Muscle of leg (tissue), 11 donors: ENCODE measurements around the gene SNX17. TPM values are rescaled to one million over a fixed set of nuclear protein-coding genes. Genes with fewer than 3 reads are reported as not detected.

ENCODE experiments used
- DNase-seq: peaks from one replicate; pipeline ENCODE4 v3.0.0; 2013
- H3K27ac ChIP-seq: one replicate; pipeline ENCODE4 v1.5.1; 2013; ENCODE audit warnings: mild to moderate bottlenecking, low read length, control low read depth
- H3K27me3 ChIP-seq: one replicate; pipeline ENCODE4 v1.6.1; 2013; ENCODE audit warnings: low read length; ENCODE audit not compliant: control insufficient read depth, insufficient read depth
- H3K36me3 ChIP-seq: one replicate; pipeline ENCODE4 v1.6.1; 2013; ENCODE audit warnings: low read length; ENCODE audit not compliant: control insufficient read depth, insufficient read depth
- H3K4me1 ChIP-seq: one replicate; pipeline ENCODE4 v1.6.1; 2013; ENCODE audit warnings: low read length; ENCODE audit not compliant: control insufficient read depth, insufficient read depth
- H3K4me3 ChIP-seq: one replicate; pipeline ENCODE4 v1.5.1; 2013; ENCODE audit warnings: low read length, control low read depth
- H3K9me3 ChIP-seq: replicated peaks from 2 replicates; pipeline ENCODE4 v1.6.1; 2013; ENCODE audit warnings: low read depth, low read length; ENCODE audit not compliant: control insufficient read depth
- WGBS: methylation state at CpG from one replicate; pipeline ENCODE4 v1.1.5; 2013; ENCODE audit warnings: missing lambda C conversion rate; ENCODE audit not compliant: insufficient coverage; 5-methylcytosine and 5-hydroxymethylcytosine counted together
- polyA plus RNA-seq, 8 donors: library from polyadenylated mRNA; unstranded; fragments of 120-200 nt; gene quantifications; one replicate each; pipeline versions ENCODE4 v1.2.1 to v1.2.3, GENCODE V29; 2013; ENCODE audit warnings: inconsistent platforms in 1 of 8, low replicate concordance in 1 of 8; ENCODE audit not compliant: insufficient read length in 8 of 8, insufficient read depth in 1 of 8
- total RNA-seq: library from RNA; stranded (reverse); fragments of 120-200 nt; gene quantifications from one replicate; pipeline ENCODE4 v1.2.4, GENCODE V29; 2013

The SNX17 gene
- total and polyA plus RNA-seq, 9 donors: 71.2 to 87.1 (median 80.5) TPM

DNA sequence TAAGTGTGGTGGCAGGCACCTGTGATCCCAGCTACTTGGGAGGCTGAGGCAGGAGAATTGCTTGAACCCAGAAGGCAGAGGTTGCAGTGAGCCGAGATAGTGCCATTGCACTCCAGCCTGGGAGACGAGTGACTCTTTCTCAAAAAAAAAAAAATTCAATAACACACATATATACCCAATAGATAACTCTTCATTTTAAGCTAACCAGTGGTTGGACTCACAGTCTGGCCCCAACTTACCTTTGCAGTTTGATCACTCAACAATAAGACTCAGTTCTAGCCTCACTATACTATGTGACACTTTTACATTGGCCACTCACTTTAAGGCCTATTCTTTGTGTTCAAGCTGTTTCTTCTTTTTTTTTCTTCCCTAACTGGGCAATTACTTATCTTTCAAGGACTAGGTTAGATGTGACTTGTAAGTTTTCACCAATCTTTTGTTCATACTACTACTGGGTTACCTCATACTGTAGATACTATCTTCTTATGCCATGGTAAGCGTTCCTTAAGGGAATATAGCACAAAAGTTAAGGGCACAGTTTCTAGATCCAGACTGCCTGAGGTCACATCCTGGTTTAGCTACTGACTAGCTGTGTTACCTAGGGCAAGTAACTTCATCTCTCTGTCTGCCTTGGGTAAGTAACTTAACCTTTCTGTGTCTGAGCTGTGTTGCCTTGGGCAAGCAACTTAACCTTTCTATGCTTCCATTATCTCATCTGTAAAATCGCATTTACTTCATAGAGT is 7.6 kb upstream of the SNX17 start:
- no peak for DNase-seq
- 88% methylated on average over 3 of the region's 4 CpGs for WGBS
- Histone ChIP-seq H3K4me3 (no peak overlapping the region), H3K4me1 (peaks cover 3% of the 10 kb centered on the region), H3K36me3 (peaks cover 35% of the 10 kb centered on the region), H3K9me3 (no peaks in the 10 kb centered on the region), H3K27ac (no peak overlapping the region), H3K27me3 (no peaks in the 10 kb centered on the region)

DNA sequence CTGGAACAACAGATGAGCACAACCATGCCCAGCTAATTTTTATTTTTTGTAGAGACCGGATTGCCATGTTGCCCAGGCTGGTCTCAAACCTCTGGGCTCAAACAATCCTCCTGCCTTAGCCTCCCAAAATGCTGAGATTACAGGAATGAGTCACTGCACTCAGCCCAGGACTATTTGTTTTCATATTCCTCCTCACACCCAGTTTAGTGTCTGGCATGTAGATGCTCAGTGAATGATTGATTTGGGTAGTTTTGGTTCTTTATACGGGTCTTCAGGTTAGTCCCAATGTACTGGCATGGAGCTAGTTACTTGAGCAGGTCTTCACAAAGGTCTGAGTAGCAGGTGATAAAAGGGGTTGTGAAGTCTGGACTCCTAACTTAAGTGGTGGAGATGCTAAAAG is 6.5 kb upstream of the SNX17 start:
- H3K4me1 ChIP-seq: peaks cover 2% of the 10 kb centered on the region
- H3K27ac ChIP-seq: no peak overlapping the region
- 38% methylated on average over 1 of the region's 2 CpGs for WGBS
- H3K27me3 ChIP-seq: no peaks in the 10 kb centered on the region
- DNase-seq: no peak
- peaks cover 43% of the 10 kb centered on the region for H3K36me3 ChIP-seq
- H3K4me3 ChIP-seq: no peak overlapping the region
- no peaks in the 10 kb centered on the region for H3K9me3 ChIP-seq

DNA sequence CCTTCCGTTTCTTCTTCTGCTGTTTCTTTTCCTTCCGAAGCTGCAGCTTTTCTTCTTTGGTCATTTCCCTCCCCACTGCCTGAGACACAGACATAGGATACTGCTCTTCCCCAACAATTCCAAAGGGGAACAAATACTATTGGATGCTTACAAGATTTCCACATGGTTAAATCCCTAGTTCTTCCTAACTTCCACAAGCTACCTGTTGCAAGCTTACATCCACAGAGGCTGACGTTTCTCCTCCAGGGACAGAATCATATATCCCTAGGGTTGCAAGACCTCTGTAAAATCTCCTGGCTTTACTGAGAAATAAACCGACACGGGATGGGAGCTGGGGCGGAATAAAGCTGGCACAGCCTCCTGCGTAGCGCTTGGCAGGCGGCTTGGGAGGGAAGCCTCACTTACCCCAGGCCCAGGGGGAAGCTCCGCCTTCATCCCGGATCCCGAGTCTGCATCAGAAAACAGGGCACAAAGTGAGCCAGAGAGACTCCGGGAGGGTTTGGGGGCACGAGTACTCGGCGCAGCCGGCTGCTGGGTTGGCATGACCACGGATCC is 868 bp upstream of the SNX17 start:
- 1% methylated on average over 18 of the region's 18 CpGs for WGBS
- Histone ChIP-seq H3K27ac (peak overlapping the region; percentile 94), H3K4me3 (peak overlapping the region; percentile 96), H3K9me3 (no peaks in the 10 kb centered on the region), H3K4me1 (peaks cover 23% of the 10 kb centered on the region), H3K27me3 (no peaks in the 10 kb centered on the region), H3K36me3 (peaks cover 60% of the 10 kb centered on the region)
- peak; percentile 69 for DNase-seq

DNA sequence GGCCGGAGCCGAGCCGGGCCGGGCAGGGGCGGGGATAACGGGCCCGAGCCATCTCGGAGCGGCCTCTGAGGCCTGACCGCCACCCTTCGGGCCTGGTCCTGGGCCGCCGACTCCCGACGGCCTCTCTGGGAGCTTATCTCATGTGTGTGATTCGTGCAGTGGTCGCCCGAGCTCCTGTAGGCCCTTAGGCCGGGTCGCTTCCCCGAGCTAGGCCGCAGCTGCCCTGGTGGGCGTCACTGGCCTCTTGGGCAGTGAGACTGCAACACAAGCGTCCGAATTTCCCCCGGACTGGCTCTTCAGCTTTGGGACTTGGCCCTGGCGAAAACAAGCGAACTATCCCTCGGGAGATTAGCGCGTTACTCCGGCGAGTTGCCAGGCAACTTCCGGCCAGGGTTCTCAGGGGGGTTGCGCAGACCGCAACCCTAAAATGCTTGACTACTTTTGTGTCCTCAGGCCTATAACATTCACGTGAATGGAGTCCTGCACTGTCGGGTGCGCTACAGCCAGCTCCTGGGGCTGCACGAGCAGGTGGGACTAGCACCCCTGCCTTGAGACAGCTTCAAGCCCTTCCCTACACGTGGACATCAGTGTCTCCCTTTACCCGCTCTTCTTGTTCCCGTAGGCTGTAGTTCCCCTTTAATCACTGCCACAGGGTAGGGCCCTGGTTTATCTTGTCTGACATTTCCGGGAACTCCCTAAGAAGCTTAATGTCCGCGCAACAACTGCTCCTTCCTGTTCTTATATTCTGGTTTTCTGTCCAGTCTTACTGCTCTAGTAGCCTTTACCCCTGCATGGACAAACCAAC is 602 bp downstream of the SNX17 start:
- DNase-seq: peak; percentile 61
- Histone ChIP-seq H3K27ac (peak overlapping the region; percentile 89), H3K4me3 (peak overlapping the region; percentile 86), H3K36me3 (peaks cover 66% of the 10 kb centered on the region), H3K4me1 (peaks cover 23% of the 10 kb centered on the region), H3K27me3 (no peaks in the 10 kb centered on the region), H3K9me3 (no peaks in the 10 kb centered on the region)
- under 1% methylated on average over 43 of the region's 46 CpGs for WGBS

DNA sequence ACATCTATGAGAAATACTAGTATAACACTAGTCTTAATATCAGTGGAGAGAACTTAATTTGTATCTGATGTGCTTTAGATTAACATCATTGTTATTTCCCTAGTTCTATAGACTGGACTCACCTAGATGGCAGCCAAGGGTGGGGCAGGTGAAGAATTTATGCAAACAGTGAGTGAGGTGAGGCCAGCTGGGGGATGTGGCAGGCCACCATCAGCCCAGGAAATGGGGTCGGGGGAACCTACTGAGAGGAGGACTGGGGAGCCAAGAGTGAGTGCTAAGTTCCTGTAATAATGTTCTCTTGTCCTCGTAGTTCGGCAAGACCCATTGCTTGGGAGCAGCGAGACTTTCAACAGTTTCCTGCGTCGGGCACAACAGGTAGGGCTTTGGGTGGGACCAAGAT is 2.5 kb downstream of the SNX17 start:
- no peak for DNase-seq
- WGBS: 95% methylated on average over 6 of the region's 6 CpGs
- no peak overlapping the region for H3K27ac ChIP-seq
- H3K9me3 ChIP-seq: no peaks in the 10 kb centered on the region
- peaks cover 66% of the 10 kb centered on the region for H3K36me3 ChIP-seq
- no peak overlapping the region for H3K4me3 ChIP-seq
- peaks cover 23% of the 10 kb centered on the region for H3K4me1 ChIP-seq
- no peaks in the 10 kb centered on the region for H3K27me3 ChIP-seq

DNA sequence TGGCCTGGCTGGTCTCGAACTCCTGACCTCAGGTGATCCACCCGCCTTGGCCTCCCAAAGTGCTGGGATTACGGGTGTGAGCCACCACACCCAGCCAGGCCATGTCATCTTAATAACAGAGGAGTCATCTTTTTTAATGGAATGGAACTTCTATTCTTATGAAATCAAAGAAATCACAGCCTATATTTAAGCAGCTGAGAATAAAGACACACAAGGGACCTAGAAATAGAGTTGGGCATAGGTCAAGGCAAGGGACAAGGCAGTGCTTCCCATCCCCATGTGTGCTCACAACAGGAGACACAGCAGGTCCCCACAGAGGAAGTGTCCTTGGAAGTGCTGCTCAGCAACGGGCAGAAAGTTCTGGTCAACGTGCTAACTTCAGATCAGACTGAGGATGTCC is 3.2 kb downstream of the SNX17 start:
- WGBS: 86% methylated on average over 2 of the region's 5 CpGs
- DNase-seq: no peak
- Histone ChIP-seq H3K27ac (no peak overlapping the region), H3K4me3 (no peak overlapping the region), H3K36me3 (peaks cover 66% of the 10 kb centered on the region), H3K4me1 (peaks cover 24% of the 10 kb centered on the region), H3K9me3 (no peaks in the 10 kb centered on the region), H3K27me3 (no peaks in the 10 kb centered on the region)

DNA sequence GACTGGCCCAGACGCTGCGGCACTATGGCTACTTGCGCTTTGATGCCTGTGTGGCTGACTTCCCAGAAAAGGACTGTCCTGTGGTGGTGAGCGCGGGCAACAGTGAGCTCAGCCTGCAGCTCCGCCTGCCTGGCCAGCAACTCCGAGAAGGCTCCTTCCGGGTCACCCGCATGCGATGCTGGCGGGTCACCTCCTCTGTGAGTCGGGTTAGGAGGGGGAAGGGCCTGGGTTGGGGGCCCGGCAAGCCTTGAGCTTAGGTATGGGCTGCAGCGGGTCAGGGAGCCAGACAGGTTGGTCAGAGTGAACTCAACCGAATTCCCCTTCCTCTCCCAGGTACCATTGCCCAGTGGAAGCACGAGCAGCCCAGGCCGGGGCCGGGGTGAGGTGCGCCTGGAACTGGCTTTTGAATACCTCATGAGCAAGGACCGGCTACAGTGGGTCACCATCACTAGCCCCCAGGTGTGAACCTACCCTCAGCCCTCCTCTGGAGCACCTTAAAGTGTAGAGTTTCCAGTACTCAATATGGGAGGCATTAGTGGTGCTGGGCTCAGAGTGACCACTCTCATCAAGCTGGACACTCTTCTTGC is 5.2 kb downstream of the SNX17 start:
- no peak for DNase-seq
- peaks cover 23% of the 10 kb centered on the region for H3K4me1 ChIP-seq
- H3K27ac ChIP-seq: no peak overlapping the region
- no peaks in the 10 kb centered on the region for H3K27me3 ChIP-seq
- no peaks in the 10 kb centered on the region for H3K9me3 ChIP-seq
- H3K36me3 ChIP-seq: peaks cover 66% of the 10 kb centered on the region
- H3K4me3 ChIP-seq: no peak overlapping the region
- WGBS: 93% methylated on average over 10 of the region's 20 CpGs

DNA sequence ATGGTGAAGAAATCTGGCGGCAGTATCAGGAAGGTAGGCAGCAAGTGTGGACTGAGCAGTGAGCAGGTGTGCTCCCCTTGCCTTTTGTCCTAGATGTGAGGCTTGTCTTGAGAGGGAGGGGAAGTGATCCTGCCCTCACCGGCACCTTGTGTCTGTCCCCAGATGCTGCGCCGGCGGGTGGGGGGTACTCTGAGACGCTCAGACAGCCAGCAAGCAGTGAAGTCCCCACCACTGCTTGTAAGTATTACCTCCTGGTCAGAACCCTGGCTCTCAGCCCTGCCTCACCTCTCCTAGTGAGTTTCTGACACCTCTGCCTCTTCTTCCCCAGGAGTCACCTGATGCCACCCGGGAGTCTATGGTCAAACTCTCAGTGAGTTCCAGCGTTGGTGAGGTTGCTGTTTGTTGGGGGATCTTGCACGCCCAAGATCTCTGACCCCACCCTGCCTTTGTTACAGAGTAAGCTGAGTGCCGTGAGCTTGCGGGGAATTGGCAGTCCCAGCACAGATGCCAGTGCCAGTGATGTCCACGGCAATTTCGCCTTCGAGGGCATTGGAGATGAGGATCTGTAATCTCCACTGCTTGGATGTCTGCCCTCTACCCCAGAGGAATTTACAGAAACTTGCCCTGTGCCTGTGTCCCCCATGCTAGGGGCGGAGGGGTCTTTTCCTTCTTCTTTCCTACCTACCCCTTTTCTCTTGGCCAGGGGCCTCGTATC is 5.9 kb downstream of the SNX17 start:
- Histone ChIP-seq H3K36me3 (peaks cover 66% of the 10 kb centered on the region), H3K4me1 (peaks cover 26% of the 10 kb centered on the region), H3K27me3 (no peaks in the 10 kb centered on the region), H3K4me3 (no peak overlapping the region), H3K27ac (no peak overlapping the region), H3K9me3 (no peaks in the 10 kb centered on the region)
- no peak for DNase-seq
- 82% methylated on average over 7 of the region's 16 CpGs for WGBS

DNA sequence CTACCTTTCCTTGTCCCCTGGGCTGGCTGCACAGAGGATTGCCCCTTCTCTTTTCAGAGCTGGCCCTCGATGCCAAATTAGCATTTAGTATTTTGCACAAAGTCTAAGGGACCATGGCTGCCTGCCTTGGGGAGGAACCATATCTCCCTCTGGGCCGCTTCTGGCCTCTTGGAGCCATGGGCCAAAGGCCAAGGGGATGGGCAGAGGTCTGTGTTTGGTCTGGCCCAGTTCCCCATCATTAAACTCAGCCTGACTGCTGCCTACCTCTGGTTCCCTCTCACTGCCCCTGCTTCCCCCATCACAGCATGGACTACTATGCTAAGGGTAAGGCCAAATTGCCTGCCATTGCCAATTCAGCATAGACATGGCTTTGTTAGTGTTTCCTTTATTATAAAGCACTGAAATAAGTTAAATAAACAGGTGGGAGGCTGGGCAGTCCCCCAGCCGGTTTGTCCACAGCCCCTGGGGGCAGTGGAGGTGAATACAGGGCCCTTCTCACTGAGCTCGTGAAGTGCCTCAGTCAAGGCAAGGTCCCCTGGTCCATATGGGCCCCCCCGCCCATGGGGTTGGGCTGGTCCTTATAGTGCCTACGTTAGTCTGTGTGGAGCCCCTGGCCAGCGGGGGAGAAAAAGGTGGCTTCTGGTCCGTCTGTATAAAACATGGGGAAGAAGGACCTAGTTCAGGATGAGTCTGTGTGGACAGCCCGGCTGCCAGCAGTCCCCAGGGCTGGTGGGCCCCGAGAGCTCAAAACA is 6.6 kb downstream of the SNX17 start:
- Histone ChIP-seq H3K9me3 (no peaks in the 10 kb centered on the region), H3K4me1 (peaks cover 22% of the 10 kb centered on the region), H3K36me3 (peaks cover 73% of the 10 kb centered on the region), H3K4me3 (no peak overlapping the region), H3K27ac (no peak overlapping the region), H3K27me3 (no peaks in the 10 kb centered on the region)
- 62% methylated on average over 10 of the region's 10 CpGs for WGBS
- DNase-seq: no peak
